Chondrocyte (in vitro differentiated cells): ENCODE data around the gene PRMT5. TPM values are rescaled to one million over a fixed set of nuclear protein-coding genes. Genes with fewer than 3 reads are reported as not detected.
A peak's percentile ranks its signal among the peaks of the same experiment; 100 is the strongest.

Experiments used
- DNase-seq: peaks from one replicate; pipeline ENCODE4 v3.0.0; 2021; ENCODE audit warnings: mixed read lengths, low spot score
- H3K27ac Mint-ChIP-seq: one replicate; pipeline ENCODE4 v1.8.0; 2021; ENCODE audit warnings: mild to moderate bottlenecking, moderate library complexity, mixed read lengths; ENCODE audit not compliant: unreplicated experiment
- H3K27me3 Mint-ChIP-seq: 2 replicates; pipeline ENCODE4 v1.8.0; 2021; ENCODE audit warnings: low read depth, mixed read lengths
- H3K36me3 Mint-ChIP-seq: 2 replicates; pipeline ENCODE4 v1.8.0; 2021; ENCODE audit warnings: low read depth, mixed read lengths
- H3K4me1 Mint-ChIP-seq: 2 replicates; pipeline ENCODE4 v1.8.0; 2021; ENCODE audit warnings: low read depth, mild to moderate bottlenecking, mixed read lengths
- H3K4me3 Mint-ChIP-seq: one replicate; pipeline ENCODE4 v1.8.0; 2021; ENCODE audit warnings: mild to moderate bottlenecking, moderate library complexity, mixed read lengths; ENCODE audit not compliant: unreplicated experiment
- H3K9me3 Mint-ChIP-seq: 2 replicates; pipeline ENCODE4 v1.8.0; 2021; ENCODE audit warnings: low read depth, mixed read lengths
- CTCF ChIP-seq: fragments of 200-600 bp; sonication (generic); IDR thresholded peaks from 2 replicates; pipeline ENCODE4 v1.5.0; 2021; ENCODE audit warnings: antibody characterized with exemption, mild to moderate bottlenecking, moderate library complexity
- total RNA-seq: library from RNA; stranded (reverse); gene quantifications from 3 replicates; pipeline ENCODE4 v1.2.1, GENCODE V29; 2021

The PRMT5 gene
- total RNA-seq, 1 donor from 2014 or later = 50.4 TPM

- DNase-seq = no peak
- TF ChIP-seq CTCF = no peak
- H3K27ac Mint-ChIP-seq = no peak overlapping the region
- no peaks in the 10 kb centered on the region for H3K36me3 Mint-ChIP-seq
- peaks cover 22% of the 10 kb centered on the region for H3K4me1 Mint-ChIP-seq
- H3K4me3 Mint-ChIP-seq = peak overlapping the region; percentile 90
- no peaks in the 10 kb centered on the region for H3K9me3 Mint-ChIP-seq
- no peaks in the 10 kb centered on the region for H3K27me3 Mint-ChIP-seq
Measured at GRCh38 chr14:22885975-22886374, 43.2 kb downstream of the PRMT5 start.

- DNase-seq = no peak
- TF ChIP-seq CTCF = no peak
- Mint-ChIP-seq H3K4me1 (peaks cover 22% of the 10 kb centered on the region), H3K4me3 (no peak overlapping the region), H3K9me3 (no peaks in the 10 kb centered on the region), H3K27me3 (no peaks in the 10 kb centered on the region), H3K27ac (no peak overlapping the region), H3K36me3 (no peaks in the 10 kb centered on the region)
Measured at GRCh38 chr14:22884738-22885523, 44.2 kb downstream of the PRMT5 start.

- peak overlapping the region; percentile 0 for H3K27ac Mint-ChIP-seq
Measured at GRCh38 chr14:22884076-22884737, 45.0 kb downstream of the PRMT5 start.

GRCh38 chr14:22883173-22883976 lies 45.8 kb downstream of the PRMT5 start, which contains the start of gene REM2:
Gene REM2 (plus strand): TSS chr14:22883222. CDS start chr14:22883288, 66 bp downstream.
- H3K27ac Mint-ChIP-seq = peak within 1 kb of the TSS; percentile 8
- H3K36me3 Mint-ChIP-seq = peaks cover 8% of the 10 kb centered on the region
- DNase-seq = no peak
- peaks cover 22% of the 10 kb centered on the region for H3K4me1 Mint-ChIP-seq
- no peaks in the 10 kb centered on the region for H3K27me3 Mint-ChIP-seq
- TF ChIP-seq CTCF = no peak
- no peaks in the 10 kb centered on the region for H3K9me3 Mint-ChIP-seq
- H3K4me3 Mint-ChIP-seq = no peak within 1 kb of the TSS

More at GRCh38 chr14:22884076-22884737, 45.0 kb downstream of the PRMT5 start:
- peaks cover 22% of the 10 kb centered on the region for H3K4me1 Mint-ChIP-seq
- peaks cover 3% of the 10 kb centered on the region for H3K36me3 Mint-ChIP-seq
- no peaks in the 10 kb centered on the region for H3K9me3 Mint-ChIP-seq
- TF ChIP-seq CTCF = no peak
- no peak for DNase-seq
- no peaks in the 10 kb centered on the region for H3K27me3 Mint-ChIP-seq
- no peak overlapping the region for H3K4me3 Mint-ChIP-seq
